NCI-H1694 treated with DMSO at 0.1 percent for 48 hours (cell line): Measurements from ENCODE around the gene ADCY5.

Source experiments
- DNase-seq: peaks from one replicate; lab custom pipeline; 2025; lab: John Stamatoyannopoulos, UW

ADCY5 gene

DNA sequence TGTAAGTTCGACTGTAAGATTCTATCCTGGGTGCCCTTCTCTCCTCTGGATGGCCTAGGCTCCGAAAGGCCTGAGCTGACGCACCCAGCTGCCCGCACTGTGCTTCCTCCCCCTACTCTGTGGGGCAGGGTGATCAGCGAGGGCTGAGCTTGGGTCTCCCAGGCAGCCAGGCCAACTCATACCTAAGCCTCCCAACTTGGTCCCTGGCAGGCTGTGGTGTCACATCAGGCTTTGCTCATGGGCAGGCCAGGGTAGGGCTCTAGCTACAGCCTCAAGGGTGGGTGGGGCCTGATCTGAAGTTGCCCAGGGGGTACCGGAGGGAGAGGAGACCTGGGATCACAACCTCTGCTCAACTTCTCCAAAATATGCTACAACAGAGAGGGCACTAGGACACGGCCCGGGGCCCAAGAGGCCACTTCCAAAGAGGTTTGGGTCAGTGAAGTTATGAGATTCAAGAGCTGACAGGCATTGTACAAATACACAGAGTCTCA is 123.1 kb downstream of the ADCY5 start:
- DNase-seq: no peak

DNA sequence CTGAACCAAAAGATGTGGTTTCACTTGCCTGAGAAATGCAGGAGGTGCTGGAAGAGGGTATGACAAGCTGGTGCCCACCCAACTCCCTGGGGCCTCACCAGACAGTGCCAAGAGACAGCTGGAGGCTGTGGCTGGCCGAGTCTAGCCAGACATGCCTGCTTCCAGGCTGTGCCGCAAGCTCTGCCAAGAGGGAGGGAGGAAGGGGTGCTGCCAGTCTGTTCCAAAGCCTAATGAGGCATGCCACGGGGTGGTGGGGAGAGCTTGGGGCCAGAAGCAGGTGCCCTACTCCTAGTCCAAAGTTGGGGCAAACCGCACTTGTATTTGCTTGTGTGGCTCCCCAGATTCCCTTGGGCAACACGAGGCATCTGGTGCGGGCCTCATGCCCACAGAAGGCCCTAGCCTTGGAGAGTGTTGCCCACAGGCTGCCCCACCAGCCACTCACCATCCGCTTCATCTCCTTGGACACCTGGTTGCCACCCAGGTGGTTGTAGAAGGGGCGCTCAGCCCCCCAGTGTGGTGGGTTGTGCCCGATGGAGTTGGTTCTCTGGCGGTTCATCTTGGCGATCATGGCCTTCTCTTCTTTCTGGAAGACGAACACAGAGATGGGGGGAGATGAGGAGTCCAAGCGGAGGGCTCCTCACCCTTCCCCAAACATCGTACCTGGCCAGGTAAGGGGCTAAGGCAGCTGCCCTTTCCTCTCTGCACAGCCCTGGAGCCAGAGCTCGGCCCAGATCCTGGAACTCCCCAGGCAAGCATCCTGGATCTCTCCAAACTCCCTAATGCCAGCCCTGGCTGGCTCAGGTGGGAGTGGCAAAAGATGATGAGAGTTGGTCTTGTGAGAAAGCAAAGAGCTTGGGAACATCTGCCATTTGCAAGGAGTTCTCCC is 123.8 kb downstream of the ADCY5 start:
- peak; percentile 48 for DNase-seq

GRCh38 chr3:123323781-123324180 is 125.1 kb downstream of the ADCY5 start:
- no peak for DNase-seq

DNA sequence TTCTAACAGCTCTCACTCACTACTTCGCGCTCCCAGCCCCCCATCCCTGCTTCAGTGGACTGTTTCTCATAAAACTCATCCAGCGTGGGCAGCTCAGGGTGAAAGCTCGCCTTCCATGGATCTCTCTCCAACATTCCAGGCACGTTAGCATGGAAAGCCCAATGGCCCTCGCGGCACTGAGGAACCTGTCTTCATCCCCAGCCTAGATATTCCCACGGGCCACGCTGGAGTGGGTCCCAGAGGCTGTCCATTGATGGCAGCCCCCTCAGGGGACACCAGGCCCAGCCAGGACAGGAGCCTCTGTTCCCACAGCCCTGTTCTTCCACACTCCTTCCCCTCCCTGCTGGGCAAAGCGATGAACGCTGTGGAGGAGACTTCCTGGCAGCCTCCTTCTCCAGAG is 126.0 kb downstream of the ADCY5 start:
- no peak for DNase-seq

DNA sequence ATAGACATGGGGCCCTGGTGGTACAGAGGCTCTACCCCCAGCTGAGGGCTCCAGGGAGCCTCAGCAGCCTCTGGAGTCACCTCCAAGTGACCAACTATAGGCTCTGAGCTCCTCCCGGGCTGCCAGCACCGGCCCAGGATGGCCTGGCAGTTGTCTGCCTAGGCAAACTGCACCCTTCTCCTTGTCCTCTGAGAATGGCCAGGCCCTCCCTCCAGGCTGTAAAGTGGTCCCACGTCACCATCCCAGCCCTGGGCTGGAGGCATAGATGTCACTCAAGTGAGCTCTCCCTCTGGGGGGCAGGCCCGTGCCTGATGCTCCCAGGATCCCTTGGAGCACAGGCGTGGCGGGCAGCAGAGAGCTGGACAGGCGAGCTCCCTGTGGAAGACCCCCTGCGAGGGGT is 127.1 kb downstream of the ADCY5 start:
- no peak for DNase-seq

- DNase-seq: no peak
Observed at GRCh38 chr3:123320221-123320620, 128.7 kb downstream of the ADCY5 start.

GRCh38 chr3:123319760-123320159 is 129.1 kb downstream of the ADCY5 start:
- no peak for DNase-seq

GRCh38 chr3:123318374-123318773 is 130.5 kb downstream of the ADCY5 start:
- no peak for DNase-seq

- DNase-seq: no peak
Observed at GRCh38 chr3:123317716-123318115, 131.2 kb downstream of the ADCY5 start.

DNA sequence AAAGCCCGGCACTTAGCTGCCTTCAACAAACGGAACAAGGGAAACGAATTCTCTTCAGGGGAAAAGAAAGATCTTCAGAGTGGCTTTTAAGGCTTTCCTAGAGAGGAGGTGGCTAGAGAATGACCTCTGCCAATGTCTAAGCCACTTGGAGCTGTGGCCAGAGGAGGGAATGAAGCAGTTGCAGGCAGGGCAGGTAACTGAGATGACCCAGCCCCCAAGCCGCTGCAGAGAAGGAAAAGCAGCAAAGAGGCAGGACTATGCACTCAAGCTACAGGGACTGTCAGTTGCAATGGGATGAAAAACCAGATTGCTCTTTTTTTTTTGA is 133.7 kb downstream of the ADCY5 start:
- no peak for DNase-seq

DNA sequence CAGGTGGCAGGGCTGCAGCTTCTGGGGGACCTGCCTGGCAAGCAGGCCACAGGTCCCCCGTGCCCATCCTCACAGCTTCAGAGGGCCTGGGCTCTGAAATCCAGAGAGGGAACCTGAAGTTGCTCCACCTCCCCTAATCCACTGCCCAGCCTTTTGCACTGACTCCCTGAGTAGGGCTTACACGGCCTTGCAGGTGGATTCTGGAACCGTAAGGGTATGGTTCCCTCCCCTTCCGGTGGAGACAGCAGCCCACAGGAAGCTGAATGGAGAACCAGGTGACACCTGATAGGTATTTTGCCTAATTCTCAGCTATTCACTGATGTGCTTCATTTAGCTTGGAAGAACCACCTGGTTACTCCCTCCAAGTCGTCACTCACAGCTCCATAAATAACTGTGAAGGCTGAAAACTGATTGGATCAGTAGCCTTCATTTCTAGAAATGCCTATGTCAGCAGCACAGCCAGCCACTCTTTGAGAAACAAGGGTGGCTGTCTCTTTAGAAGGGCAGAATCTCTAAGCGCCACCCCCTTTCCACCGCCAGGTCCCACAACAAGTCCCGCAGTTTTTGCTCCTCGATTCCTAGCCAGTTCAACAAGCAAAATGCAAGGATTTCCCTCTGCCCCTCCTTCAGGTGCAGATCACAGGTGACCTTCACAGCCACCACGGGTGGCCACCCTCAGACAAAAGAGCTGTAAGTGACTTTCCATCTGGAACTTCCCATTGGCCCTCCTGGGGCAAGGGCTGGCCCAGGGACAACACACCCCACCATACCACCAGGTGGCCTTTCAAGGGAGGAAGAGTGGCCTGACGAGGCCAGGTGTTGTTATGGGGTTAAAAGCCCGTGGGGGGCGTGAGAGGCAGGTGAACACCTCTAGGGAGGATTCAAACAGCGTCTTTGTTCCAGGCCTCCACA is 134.3 kb downstream of the ADCY5 start:
- no peak for DNase-seq

DNA sequence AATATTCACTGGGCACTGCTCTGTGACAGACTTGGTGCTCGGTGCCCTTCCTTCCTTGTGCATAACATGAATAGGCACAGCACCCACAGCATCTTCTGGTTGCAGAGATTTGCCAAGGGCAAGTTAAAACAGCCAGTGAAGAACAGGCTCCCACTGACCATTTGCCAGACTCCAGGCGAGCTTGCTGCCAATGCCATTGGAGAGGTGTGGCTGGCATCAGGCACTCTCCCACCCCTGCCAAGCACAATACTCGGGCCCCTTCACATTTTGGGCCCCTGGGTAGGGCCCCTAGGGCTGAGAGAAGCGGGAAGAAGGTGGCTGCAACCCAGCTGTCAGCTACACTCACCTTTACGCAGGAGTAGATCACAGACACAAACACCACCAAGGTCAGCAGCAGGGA is 135.0 kb downstream of the ADCY5 start:
- DNase-seq: no peak

GRCh38 chr3:123312331-123313265 is 136.3 kb downstream of the ADCY5 start:
- no peak for DNase-seq

- no peak for DNase-seq
Observed at GRCh38 chr3:123311201-123311600, 137.7 kb downstream of the ADCY5 start.

- DNase-seq: no peak
Observed at GRCh38 chr3:123310741-123311140, 138.1 kb downstream of the ADCY5 start.

DNA sequence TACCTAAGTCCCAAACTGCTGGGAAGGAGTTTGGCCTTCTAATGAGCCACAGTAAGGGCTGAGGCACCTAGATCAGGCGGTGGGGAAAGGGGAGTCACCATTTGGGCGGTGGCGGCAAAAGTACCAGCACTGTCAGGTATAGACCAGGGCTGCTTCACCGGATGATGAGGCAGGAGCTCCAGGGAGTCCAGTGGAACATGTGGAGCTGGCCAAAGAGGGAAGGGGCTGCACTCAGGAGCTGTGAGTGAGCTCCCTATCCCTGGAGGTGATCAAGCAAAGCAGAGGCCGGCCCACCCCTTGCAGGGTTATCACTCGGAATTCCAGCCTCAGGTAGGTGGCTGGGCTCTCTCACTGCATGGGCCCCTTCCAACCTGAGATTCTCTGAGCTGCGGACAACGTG is 138.7 kb downstream of the ADCY5 start:
- DNase-seq: no peak

GRCh38 chr3:123307064-123307463 is 141.8 kb downstream of the ADCY5 start:
- no peak for DNase-seq

- DNase-seq: no peak
Observed at GRCh38 chr3:123305192-123305591, 143.7 kb downstream of the ADCY5 start.

DNA sequence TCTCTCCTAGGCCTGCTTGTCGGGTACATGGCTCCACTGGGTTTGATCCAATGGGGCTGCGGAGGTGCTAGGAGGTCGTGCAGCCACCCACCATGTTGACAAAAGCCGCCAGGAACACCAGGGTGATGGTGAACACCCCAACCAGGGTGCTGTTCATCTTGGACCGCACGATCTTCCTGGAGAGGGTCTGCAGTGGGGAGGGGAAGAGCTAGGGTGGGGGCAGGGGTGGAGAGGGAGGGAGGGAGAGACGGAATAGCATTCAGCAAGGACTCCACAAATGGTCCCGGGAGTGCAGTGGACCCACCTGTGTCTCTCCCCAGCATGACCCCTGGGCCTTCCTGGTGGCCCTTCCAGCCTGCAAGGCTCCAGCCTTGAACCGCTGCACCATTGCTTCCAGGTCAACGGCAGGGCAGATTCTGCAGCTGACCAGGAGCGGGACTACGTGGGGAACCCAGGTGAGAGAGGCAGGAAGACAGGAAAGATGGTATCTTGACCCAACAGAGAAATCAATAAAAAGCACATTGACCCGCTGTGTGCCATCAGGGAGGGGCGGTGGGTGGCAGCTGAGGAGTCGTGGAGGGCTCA is 144.8 kb downstream of the ADCY5 start:
- no peak for DNase-seq

- DNase-seq: no peak
Observed at GRCh38 chr3:123302961-123303360, 145.9 kb downstream of the ADCY5 start.
